HG03565 (cell line): ENCODE data around the gene KIAA1328.
"Not testable (repeated sequence)": the region's sequence is repeated elsewhere in the genome, so short reads cannot be mapped to it uniquely, and the experiment has no call there.

Experiments
- ATAC-seq: cut with Tn5 transposase; IDR thresholded peaks from one replicate; pipeline ENCODE4 v1.9.1; 2021; ENCODE audit warnings: mild to moderate bottlenecking, moderate library complexity; ENCODE audit not compliant: unreplicated experiment

Gene KIAA1328

GRCh38 chr18:36828630-36829361 lies at the start of gene KIAA1328, which contains the start of gene TPGS2:
KIAA1328 (plus strand) TSS chr18:36829127; CDS start chr18:36829139, 12 bp downstream.
TPGS2 (minus strand) TSS chr18:36829002; CDS start chr18:36828767, 235 bp downstream.
- peak; percentile 84 for ATAC-seq

GRCh38 chr18:36780748-36781147 lies 48.2 kb upstream of the KIAA1328 start:
- ATAC-seq = no peak

- ATAC-seq = no peak
These were observed 46.2 kb upstream of the KIAA1328 start for GRCh38 chr18:36782710-36783109.

DNA sequence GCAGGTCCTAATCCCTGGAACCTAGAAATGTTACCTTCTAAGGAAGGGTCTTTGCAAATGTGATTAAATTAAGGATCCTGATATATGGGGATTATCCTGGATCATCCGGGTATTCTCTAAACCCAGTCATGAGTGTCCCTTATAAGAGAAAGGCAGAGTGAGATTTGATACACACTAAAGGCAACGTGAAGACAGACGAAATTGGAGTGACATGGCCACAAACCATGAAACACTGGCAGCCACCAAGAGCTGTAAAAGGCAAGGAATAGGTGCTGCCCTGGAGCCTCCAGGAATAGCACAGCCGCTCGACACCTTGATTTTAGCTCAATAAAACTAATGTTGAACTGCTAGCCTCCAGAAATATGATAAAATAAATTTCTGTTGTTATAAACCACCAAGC lies 45.1 kb upstream of the KIAA1328 start:
- ATAC-seq = no peak

DNA sequence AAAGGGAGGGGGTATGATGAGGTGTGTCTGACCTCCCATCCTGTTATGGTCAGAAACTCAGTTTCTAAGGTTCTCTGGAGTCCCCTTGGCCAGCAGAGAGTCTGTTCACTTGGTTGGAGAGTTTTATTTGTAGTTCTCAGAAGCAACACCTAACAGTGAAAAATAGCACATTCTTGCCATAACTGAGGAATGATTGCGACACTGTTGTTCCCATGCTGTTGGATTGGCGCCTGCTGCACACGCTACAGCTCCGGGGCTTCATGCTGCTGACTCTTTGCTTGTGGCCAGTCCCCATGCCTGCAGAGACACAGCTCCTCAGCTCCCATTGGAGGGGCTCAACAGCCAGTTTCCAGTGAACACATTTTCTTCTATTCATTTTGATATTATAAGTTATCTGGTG lies 42.2 kb upstream of the KIAA1328 start:
- no peak for ATAC-seq

GRCh38 chr18:36792634-36793283 lies 36.2 kb upstream of the KIAA1328 start:
- no peak for ATAC-seq

GRCh38 chr18:36798738-36799473 lies 30.0 kb upstream of the KIAA1328 start:
- ATAC-seq = no peak

- ATAC-seq = no peak
These were observed 23.8 kb upstream of the KIAA1328 start for GRCh38 chr18:36805105-36805504.

DNA sequence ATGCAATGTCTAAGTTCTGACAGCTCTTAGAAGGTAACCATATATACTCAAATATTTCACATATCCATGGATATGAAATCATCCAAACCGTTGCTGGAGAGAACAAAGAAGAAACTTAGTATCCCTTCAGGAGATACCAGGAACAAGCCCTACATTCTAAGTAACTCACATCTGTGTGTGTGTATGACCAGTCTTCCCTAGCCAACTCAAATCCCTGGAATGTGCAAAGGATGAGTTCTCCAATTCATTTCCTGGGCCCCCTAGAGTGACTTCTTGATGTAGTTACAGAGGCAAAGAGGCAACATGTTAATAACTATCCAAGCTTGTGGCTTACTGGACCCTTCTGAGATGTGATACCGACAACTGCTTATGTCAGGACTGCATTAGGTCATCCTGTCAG lies 20.2 kb upstream of the KIAA1328 start:
- no peak for ATAC-seq

DNA sequence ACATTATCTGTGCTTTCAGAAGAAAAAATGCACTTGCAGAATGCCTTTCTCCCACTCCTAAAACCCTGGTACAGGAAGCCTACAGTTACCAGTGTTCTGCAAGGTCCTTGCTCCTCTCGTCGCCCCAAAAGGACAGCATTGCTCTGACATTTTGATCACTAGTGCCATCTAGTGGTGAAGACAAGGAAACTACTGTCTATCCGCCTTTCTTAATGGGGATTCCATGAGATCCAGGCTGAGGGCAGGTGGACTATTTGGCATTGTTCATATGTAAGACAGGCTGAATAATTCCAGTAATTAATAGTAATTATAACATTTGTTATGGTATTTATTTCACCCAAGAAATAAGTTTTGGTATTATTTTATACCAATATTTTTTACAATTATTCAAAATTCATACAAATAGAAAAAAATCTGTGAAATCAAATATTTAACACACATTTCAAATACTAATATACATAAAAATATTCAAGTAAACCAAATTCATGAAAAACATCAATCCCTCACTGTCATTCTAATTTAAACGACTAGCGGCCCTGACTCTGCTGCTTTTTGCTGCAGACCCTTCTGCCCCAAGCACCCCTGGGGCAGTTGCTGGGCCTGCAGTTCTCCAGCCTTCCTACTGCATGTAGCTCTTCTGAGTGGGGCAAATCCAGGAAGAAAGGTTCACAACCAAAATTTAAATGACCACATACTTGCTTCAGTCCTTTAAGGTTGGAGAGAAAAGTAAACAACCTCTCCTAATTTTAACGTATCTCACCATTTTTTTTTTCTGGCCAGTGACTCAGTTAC lies 19.1 kb upstream of the KIAA1328 start:
- peak; percentile 98 for ATAC-seq

- no peak for ATAC-seq
These were observed 17.5 kb upstream of the KIAA1328 start for GRCh38 chr18:36811430-36811829.

- no peak for ATAC-seq
These were observed 17.0 kb upstream of the KIAA1328 start for GRCh38 chr18:36811955-36812354.

DNA sequence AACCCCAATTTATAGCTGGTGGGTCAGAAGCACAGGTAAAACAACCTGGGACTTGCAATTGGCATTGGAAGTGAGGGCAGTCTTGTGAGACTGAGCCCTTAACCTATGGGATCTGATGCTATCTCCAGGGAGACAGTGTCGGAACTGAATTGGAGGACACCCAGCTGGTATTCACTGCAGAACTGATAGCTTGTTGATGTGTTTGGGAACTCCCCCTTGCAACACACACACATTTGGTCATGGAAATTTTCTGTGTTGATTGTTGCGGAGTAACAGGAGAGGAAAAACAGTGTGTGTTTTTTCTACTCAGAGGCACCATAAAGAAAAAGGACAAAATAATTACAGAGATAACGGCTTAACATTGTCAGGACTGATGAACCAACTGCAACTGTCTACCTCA lies 16.2 kb upstream of the KIAA1328 start:
- ATAC-seq = no peak

DNA sequence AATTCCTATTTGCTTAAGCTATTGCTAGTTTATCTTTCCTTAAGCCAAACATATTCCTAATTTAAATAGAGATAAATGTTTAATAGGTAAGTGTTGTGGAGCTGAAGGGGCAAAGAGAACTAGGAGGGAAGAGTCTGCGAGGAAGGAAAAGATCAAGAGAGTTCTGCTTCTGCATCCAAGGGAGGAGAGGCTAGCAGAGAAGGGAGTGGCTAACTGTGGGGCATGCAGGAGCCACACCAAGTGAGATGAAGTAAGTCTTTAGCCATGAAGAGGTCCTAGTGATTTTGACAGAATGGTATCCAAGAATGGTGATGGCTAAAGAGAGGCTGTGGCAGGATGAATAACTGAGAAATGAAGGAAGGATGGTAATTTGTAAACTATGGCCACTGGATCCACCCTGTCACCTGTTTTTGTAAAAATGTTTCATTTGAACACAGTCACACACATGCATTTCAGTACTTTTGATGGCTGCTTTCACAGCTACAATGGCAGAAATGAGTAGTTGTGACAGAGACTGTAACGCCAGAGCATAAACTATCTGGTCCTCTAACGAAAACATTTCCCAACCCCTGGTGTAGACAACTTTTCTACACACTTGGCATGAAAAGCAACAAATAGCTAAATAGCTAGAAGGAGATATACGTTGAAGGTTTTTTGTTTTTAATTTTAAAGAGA lies 15.7 kb upstream of the KIAA1328 start:
- no peak for ATAC-seq

DNA sequence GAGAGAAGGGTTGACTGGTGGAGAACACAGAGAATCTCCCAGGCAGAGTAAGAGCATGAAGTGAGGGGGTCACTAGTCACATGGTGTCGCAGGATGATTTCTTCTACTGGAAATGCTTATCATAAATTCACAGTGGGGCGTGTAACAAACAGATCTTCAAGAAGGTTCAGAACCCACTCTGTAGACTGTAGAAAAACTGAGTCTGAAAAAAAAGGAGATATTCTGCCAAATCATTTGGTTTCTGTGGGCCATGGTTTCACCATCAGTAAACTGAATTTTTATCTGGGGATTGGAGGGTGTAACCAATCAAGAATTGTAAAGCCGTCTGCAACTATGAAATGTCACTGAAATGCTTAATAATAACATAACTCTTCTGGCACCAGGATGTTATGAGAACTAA lies 15.1 kb upstream of the KIAA1328 start:
- no peak for ATAC-seq

- no peak for ATAC-seq
These were observed 13.9 kb upstream of the KIAA1328 start for GRCh38 chr18:36814994-36815393.

DNA sequence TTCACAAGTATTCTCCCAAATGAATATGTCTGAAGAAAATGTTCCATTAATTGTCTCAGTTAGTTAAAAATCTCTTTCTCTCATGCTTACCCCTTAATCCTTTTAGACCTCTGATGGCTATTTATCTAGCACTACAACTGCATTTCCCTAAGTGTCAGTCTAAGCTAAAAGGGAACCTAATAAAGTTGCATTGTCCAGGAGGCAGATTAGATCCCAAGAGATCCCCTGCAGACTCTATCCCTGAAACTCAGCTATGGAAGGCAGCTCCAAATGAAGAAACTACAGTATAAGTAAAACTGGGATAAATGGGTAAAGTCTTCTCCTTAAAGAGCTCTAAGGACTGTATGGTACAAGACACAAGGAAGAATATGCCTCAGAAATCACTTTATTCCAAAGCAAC lies 12.8 kb upstream of the KIAA1328 start:
- ATAC-seq = not testable (repeated sequence)

- no peak for ATAC-seq
These were observed 11.9 kb upstream of the KIAA1328 start for GRCh38 chr18:36817039-36817438.

- no peak for ATAC-seq
These were observed 10.3 kb upstream of the KIAA1328 start for GRCh38 chr18:36818652-36819051.

DNA sequence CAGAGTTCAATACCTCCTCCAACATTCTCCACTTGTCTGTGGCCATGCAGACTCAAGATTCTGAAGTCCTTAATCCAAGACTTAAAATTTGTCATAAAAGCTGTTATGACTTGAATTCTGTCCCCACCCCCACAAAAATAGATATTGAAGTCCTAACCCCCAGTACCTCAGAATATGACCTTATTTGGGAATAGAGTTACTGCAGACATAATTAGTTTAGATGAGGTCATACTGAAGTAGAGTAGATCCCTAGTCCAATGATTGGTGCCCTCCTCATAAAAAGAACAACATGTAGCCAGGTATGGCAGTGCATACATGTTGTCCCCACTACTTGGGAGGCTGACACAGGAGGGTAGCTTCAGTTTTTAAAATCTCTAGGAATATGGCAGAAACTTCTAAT lies 9.3 kb upstream of the KIAA1328 start:
- no peak for ATAC-seq
